BE2C (cell line): ENCODE results near the gene CD164L2.

Experiments
- DNase-seq: peaks from one replicate; pipeline ENCODE4 v3.0.0-alpha.2; 2020
- H3K27me3 ChIP-seq: fragments of 250-450 bp; sonication (Bioruptor Pico); 2 replicates; pipeline ENCODE4 v1.5.1; 2020; ENCODE audit warnings: mild to moderate bottlenecking
- H3K36me3 ChIP-seq: fragments of 250-450 bp; sonication (Bioruptor Pico); 2 replicates; pipeline ENCODE4 v1.5.1; 2020; ENCODE audit warnings: mild to moderate bottlenecking
- H3K4me1 ChIP-seq: fragments of 250-450 bp; sonication (Bioruptor Pico); 2 replicates; pipeline ENCODE4 v1.5.1; 2020
- H3K4me3 ChIP-seq: 2 replicates; pipeline ENCODE4 v1.5.1; 2011; ENCODE audit warnings: low read depth, low read length
- H3K9me3 ChIP-seq: fragments of 250-450 bp; sonication (Bioruptor Pico); 2 replicates; pipeline ENCODE4 v1.5.1; 2020
- TF ChIP-seq, protein P1 (sequence below): IDR thresholded peaks from 2 replicates; pipeline ENCODE4 v1.5.1; 2012; ENCODE audit warnings: mild to moderate bottlenecking, low read depth, low read length

Gene CD164L2

GRCh38 chr1:27397110-27397509, 14.0 kb upstream of the CD164L2 start:
- H3K4me1 ChIP-seq, result peaks cover under 1% of the 10 kb centered on the region; the same call in 1 of the 2 replicates
- H3K36me3 ChIP-seq, result no peaks in the 10 kb centered on the region
- TF ChIP-seq, protein P1, sequence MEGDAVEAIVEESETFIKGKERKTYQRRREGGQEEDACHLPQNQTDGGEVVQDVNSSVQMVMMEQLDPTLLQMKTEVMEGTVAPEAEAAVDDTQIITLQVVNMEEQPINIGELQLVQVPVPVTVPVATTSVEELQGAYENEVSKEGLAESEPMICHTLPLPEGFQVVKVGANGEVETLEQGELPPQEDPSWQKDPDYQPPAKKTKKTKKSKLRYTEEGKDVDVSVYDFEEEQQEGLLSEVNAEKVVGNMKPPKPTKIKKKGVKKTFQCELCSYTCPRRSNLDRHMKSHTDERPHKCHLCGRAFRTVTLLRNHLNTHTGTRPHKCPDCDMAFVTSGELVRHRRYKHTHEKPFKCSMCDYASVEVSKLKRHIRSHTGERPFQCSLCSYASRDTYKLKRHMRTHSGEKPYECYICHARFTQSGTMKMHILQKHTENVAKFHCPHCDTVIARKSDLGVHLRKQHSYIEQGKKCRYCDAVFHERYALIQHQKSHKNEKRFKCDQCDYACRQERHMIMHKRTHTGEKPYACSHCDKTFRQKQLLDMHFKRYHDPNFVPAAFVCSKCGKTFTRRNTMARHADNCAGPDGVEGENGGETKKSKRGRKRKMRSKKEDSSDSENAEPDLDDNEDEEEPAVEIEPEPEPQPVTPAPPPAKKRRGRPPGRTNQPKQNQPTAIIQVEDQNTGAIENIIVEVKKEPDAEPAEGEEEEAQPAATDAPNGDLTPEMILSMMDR, result no peak
- H3K4me3 ChIP-seq, result no peak overlapping the region
- no peaks in the 10 kb centered on the region for H3K9me3 ChIP-seq
- no peak for DNase-seq
- H3K27me3 ChIP-seq, result no peaks in the 10 kb centered on the region

- no peaks in the 10 kb centered on the region for H3K36me3 ChIP-seq
- H3K4me3 ChIP-seq, result no peak overlapping the region
- H3K27me3 ChIP-seq, result no peaks in the 10 kb centered on the region
- H3K9me3 ChIP-seq, result no peaks in the 10 kb centered on the region
- DNase-seq, result peak; percentile 51
- peaks cover 4% of the 10 kb centered on the region; the same call in 1 of the 2 replicates for H3K4me1 ChIP-seq
- TF ChIP-seq, protein P1, result peak; percentile 79
These were observed 12.5 kb upstream of the CD164L2 start for GRCh38 chr1:27395441-27396195.

DNA sequence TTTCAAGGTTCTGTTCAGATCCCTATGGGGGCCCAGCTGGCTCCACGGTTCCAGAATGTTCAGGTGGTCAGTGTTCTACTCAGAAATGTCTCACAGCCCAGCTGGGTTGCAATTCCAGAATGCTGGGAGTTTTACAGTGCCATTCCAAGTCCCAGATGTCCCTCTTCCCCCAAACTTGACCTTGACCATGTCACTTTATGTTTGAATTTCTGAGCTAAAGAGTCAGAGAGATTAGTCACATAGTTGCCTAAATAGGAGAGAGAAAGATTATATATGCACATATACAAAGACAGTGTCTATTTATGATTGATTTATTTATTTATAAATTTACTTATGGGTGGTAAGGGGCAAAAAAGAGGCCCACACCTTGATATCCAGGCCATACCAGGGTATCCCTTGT, 11.8 kb upstream of the CD164L2 start:
- no peaks in the 10 kb centered on the region for H3K27me3 ChIP-seq
- no peaks in the 10 kb centered on the region for H3K36me3 ChIP-seq
- H3K9me3 ChIP-seq, result no peaks in the 10 kb centered on the region
- TF ChIP-seq, protein P1, result no peak
- DNase-seq, result no peak
- H3K4me3 ChIP-seq, result no peak overlapping the region
- peaks cover 4% of the 10 kb centered on the region; the same call in 1 of the 2 replicates for H3K4me1 ChIP-seq

DNA sequence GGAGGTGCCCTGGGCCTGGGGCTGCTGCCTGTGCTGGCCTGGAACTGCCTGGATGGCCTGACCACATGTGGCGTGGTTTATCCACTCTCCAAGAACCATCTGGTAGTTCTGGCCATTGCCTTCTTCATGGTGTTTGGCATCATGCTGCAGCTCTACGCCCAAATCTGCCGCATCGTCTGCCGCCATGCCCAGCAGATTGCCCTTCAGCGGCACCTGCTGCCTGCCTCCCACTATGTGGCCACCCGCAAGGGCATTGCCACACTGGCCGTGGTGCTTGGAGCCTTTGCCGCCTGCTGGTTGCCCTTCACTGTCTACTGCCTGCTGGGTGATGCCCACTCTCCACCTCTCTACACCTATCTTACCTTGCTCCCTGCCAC, 11.1 kb upstream of the CD164L2 start:
- H3K9me3 ChIP-seq, result no peaks in the 10 kb centered on the region
- H3K36me3 ChIP-seq, result no peaks in the 10 kb centered on the region
- TF ChIP-seq, protein P1, result no peak
- H3K4me3 ChIP-seq, result no peak overlapping the region
- H3K27me3 ChIP-seq, result no peaks in the 10 kb centered on the region
- DNase-seq, result no peak
- H3K4me1 ChIP-seq, result peaks cover 4% of the 10 kb centered on the region; the same call in 1 of the 2 replicates

GRCh38 chr1:27393641-27394281, 10.6 kb upstream of the CD164L2 start:
- H3K36me3 ChIP-seq, result no peaks in the 10 kb centered on the region
- DNase-seq, result no peak
- H3K4me3 ChIP-seq, result no peak overlapping the region
- H3K27me3 ChIP-seq, result no peaks in the 10 kb centered on the region
- no peaks in the 10 kb centered on the region for H3K9me3 ChIP-seq
- H3K4me1 ChIP-seq, result peaks cover 4% of the 10 kb centered on the region; the same call in 1 of the 2 replicates
- TF ChIP-seq, protein P1, result no peak
